PFSK-1 (cell line): ENCODE data around the gene MYL5.

Experiments
- FOXP2 ChIP-seq: optimal IDR thresholded peaks from 2 replicates; pipeline ENCODE3; 2011; ENCODE audit warnings: borderline replicate concordance, control low read depth, inconsistent platforms; ENCODE audit not compliant: insufficient read depth; ENCODE audit errors: extremely low read length, extremely low read depth
- POLR2AphosphoS5 ChIP-seq: IDR thresholded peaks from 2 replicates; pipeline ENCODE4 v1.6.1; 2012; ENCODE audit warnings: low read depth, mild to moderate bottlenecking, control low read depth, low read length, moderate library complexity
- SIN3A ChIP-seq: IDR thresholded peaks from 2 replicates; pipeline ENCODE4 v1.6.1; 2012; ENCODE audit warnings: mild to moderate bottlenecking, low read length, moderate library complexity, borderline replicate concordance; ENCODE audit not compliant: insufficient read depth
- TAF1 ChIP-seq: IDR thresholded peaks from 2 replicates; pipeline ENCODE4 v1.6.1; 2012; ENCODE audit warnings: low read length, control low read depth, borderline replicate concordance; ENCODE audit not compliant: insufficient read depth
- TF ChIP-seq, protein P1 (sequence below), 2 experiments: IDR thresholded peaks; 2 replicates each; pipeline versions ENCODE4 v1.6.1 to v1.8.0; 2011 to 2012; ENCODE audit warnings: low read depth in 2 of 2, low read length in 2 of 2, control low read depth in 1 of 2, inconsistent platforms in 1 of 2, mild to moderate bottlenecking in 1 of 2, moderate library complexity in 1 of 2; ENCODE audit not compliant: insufficient read depth in 1 of 2

MYL5 gene

GRCh38 chr4:699816-700580, 25.7 kb downstream of the MYL5 start:
- TF ChIP-seq, protein P1, sequence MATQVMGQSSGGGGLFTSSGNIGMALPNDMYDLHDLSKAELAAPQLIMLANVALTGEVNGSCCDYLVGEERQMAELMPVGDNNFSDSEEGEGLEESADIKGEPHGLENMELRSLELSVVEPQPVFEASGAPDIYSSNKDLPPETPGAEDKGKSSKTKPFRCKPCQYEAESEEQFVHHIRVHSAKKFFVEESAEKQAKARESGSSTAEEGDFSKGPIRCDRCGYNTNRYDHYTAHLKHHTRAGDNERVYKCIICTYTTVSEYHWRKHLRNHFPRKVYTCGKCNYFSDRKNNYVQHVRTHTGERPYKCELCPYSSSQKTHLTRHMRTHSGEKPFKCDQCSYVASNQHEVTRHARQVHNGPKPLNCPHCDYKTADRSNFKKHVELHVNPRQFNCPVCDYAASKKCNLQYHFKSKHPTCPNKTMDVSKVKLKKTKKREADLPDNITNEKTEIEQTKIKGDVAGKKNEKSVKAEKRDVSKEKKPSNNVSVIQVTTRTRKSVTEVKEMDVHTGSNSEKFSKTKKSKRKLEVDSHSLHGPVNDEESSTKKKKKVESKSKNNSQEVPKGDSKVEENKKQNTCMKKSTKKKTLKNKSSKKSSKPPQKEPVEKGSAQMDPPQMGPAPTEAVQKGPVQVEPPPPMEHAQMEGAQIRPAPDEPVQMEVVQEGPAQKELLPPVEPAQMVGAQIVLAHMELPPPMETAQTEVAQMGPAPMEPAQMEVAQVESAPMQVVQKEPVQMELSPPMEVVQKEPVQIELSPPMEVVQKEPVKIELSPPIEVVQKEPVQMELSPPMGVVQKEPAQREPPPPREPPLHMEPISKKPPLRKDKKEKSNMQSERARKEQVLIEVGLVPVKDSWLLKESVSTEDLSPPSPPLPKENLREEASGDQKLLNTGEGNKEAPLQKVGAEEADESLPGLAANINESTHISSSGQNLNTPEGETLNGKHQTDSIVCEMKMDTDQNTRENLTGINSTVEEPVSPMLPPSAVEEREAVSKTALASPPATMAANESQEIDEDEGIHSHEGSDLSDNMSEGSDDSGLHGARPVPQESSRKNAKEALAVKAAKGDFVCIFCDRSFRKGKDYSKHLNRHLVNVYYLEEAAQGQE (IDR thresholded peaks at IDR 0.05; ENCODE audit: insufficient read depth in 1 of 2, low read depth in 2 of 2, low read length in 2 of 2), result no peak
- TF ChIP-seq POLR2AphosphoS5 (no peak), TAF1 (no peak), FOXP2 (no peak), SIN3A (no peak)

DNA sequence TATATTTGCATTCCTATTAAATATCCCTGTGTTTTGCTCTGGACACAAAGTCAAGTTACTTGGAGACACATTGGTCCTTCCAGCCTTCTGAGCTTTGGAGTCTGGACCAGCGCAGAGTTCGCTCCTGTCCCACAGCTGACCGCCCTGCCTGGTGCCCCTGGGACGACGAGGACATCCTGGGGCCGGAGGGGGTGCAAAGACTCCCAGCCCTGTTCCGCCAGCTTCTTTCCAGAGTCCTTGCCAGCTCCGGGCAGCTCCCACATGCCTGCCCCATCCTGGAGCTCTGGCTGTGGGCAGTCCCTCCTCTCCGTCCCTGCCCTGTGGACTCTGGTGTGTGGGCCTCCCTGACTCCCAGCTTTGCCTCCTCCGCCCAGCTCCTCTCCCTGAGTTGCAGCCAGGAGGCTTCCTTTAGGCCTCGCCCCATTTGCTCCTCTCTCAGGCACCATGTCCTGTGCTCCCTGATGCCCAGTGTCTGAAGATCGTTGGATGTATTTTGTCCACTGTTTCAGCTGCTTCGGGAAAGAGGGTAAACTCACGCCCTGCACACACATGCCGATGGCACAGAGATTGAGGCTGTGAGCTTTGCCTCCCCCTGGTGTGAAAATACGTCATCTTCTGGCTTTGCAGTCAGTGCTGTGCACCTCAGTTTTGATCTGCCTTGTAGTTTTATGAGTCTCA, 26.4 kb downstream of the MYL5 start:
- TF ChIP-seq SIN3A (no peak), TAF1 (no peak), POLR2AphosphoS5 (no peak), FOXP2 (no peak)
- TF ChIP-seq, protein P1 (IDR thresholded peaks at IDR 0.05; ENCODE audit: insufficient read depth in 1 of 2, low read depth in 2 of 2, low read length in 2 of 2), result no peak

GRCh38 chr4:702618-703048, 28.3 kb downstream of the MYL5 start:
- TF ChIP-seq TAF1 (no peak), POLR2AphosphoS5 (no peak)

- TF ChIP-seq POLR2AphosphoS5 (no peak), SIN3A (no peak), FOXP2 (no peak), TAF1 (no peak)
- TF ChIP-seq, protein P1 (IDR thresholded peaks at IDR 0.05; ENCODE audit: insufficient read depth in 1 of 2, low read depth in 2 of 2, low read length in 2 of 2), result no peak
Measured at GRCh38 chr4:703336-704197, 29.2 kb downstream of the MYL5 start.

GRCh38 chr4:704198-704891, 30.0 kb downstream of the MYL5 start:
- no peak for TF ChIP-seq TAF1
- no peak for TF ChIP-seq SIN3A
- TF ChIP-seq, protein P1 (IDR thresholded peaks at IDR 0.05; ENCODE audit: insufficient read depth in 1 of 2, low read depth in 2 of 2, low read length in 2 of 2), result no peak
- no peak for TF ChIP-seq FOXP2
- no peak for TF ChIP-seq POLR2AphosphoS5
